GM23338 (cell line): ENCODE results near the gene CCDC187. TPM values are rescaled to one million over a fixed set of nuclear protein-coding genes. Genes with fewer than 3 reads are reported as not detected.
A peak's percentile ranks its signal among the peaks of the same experiment; 100 is the strongest.

Experiments
- ATAC-seq: fragments of 200-7000 bp; cut with Tn5 transposase; 3 replicates; pipeline ENCODE4 v1.9.1; 2020
- DNase-seq: peaks from one replicate; pipeline ENCODE4 v3.0.0-alpha.2; 2015; ENCODE audit warnings: low spot score
- H2AFZ ChIP-seq: fragments of 200-600 bp; sonication (generic); 2 replicates; pipeline ENCODE4 v1.8.0; 2016; ENCODE audit warnings: antibody characterized with exemption, mild to moderate bottlenecking, moderate library complexity
- H3F3A ChIP-seq: fragments of 200-600 bp; sonication (generic); replicated peaks from 2 replicates; pipeline ENCODE4 v1.8.0; 2017; ENCODE audit warnings: antibody characterized with exemption, mixed run types, low read depth
- H3K27ac ChIP-seq: fragments of 200-600 bp; sonication (generic); 2 replicates; pipeline ENCODE4 v1.6.1; 2016; ENCODE audit warnings: low read depth
- H3K27me3 ChIP-seq: fragments of 200-600 bp; sonication (generic); 2 replicates; pipeline ENCODE4 v1.8.0; 2016; ENCODE audit warnings: mild to moderate bottlenecking, mixed run types, moderate library complexity; ENCODE audit not compliant: insufficient read depth
- H3K36me3 ChIP-seq: fragments of 200-600 bp; sonication (generic); 2 replicates; pipeline ENCODE4 v1.8.0; 2016; ENCODE audit warnings: mild to moderate bottlenecking; ENCODE audit not compliant: insufficient read depth
- H3K4me1 ChIP-seq: fragments of 200-600 bp; sonication (generic); 2 replicates; pipeline ENCODE4 v1.8.0; 2016; ENCODE audit warnings: mild to moderate bottlenecking, moderate library complexity; ENCODE audit not compliant: insufficient read depth
- H3K4me2 ChIP-seq: fragments of 200-600 bp; sonication (generic); 2 replicates; pipeline ENCODE4 v1.7.1; 2017; ENCODE audit warnings: mixed run types
- H3K4me3 ChIP-seq: fragments of 200-600 bp; sonication (generic); 2 replicates; pipeline ENCODE4 v1.6.1; 2016; ENCODE audit warnings: mixed run types
- H3K79me2 ChIP-seq: fragments of 200-600 bp; sonication (generic); replicated peaks from 2 replicates; pipeline ENCODE4 v1.8.0; 2017; ENCODE audit warnings: mild to moderate bottlenecking; ENCODE audit not compliant: insufficient read depth
- H3K9me2 ChIP-seq: fragments of 200-600 bp; sonication (generic); 2 replicates; pipeline ENCODE4 v1.8.0; 2017; ENCODE audit not compliant: insufficient read depth
- H4K20me1 ChIP-seq: fragments of 200-600 bp; sonication (generic); replicated peaks from 2 replicates; pipeline ENCODE4 v1.8.0; 2017; ENCODE audit warnings: mild to moderate bottlenecking; ENCODE audit not compliant: insufficient read depth
- H3K27ac Mint-ChIP-seq: 2 replicates; pipeline ENCODE4 v1.8.0; 2020; ENCODE audit warnings: inconsistent platforms, mild to moderate bottlenecking, moderate library complexity, mixed read lengths
- H3K27me3 Mint-ChIP-seq: 3 replicates; pipeline ENCODE4 v1.8.0; 2022; ENCODE audit warnings: low read depth, mild to moderate bottlenecking, moderate library complexity, mixed read lengths, inconsistent platforms; ENCODE audit not compliant: insufficient read depth, poor library complexity
- H3K36me3 Mint-ChIP-seq: 3 replicates; pipeline ENCODE4 v1.8.0; 2021; ENCODE audit warnings: low read depth, mild to moderate bottlenecking, inconsistent platforms, moderate library complexity, mixed read lengths
- H3K4me1 Mint-ChIP-seq: 3 replicates; pipeline ENCODE4 v1.8.0; 2020; ENCODE audit warnings: mild to moderate bottlenecking, inconsistent platforms, mixed read lengths
- H3K4me3 Mint-ChIP-seq: 3 replicates; pipeline ENCODE4 v1.8.0; 2021; ENCODE audit warnings: moderate library complexity, mild to moderate bottlenecking, inconsistent platforms, mixed read lengths
- H3K9me3 Mint-ChIP-seq: 3 replicates; pipeline ENCODE4 v1.8.0; 2020; ENCODE audit warnings: moderate library complexity, mild to moderate bottlenecking, inconsistent platforms, mixed read lengths
- CREB1 ChIP-seq: fragments of 250-450 bp; sonication (Bioruptor Pico); IDR thresholded peaks from 2 replicates; pipeline ENCODE4 v1.5.0; 2020; ENCODE audit warnings: low read depth, mild to moderate bottlenecking, moderate library complexity
- EZH2 ChIP-seq: fragments of 200-600 bp; sonication (generic); IDR thresholded peaks from one replicate; pipeline ENCODE4 v1.8.0; 2017; ENCODE audit warnings: antibody characterized with exemption, mild to moderate bottlenecking, low read depth; ENCODE audit not compliant: unreplicated experiment
- EZH2phosphoT487 ChIP-seq: fragments of 200-600 bp; sonication (generic); IDR thresholded peaks from one replicate; pipeline ENCODE4 v1.8.1; 2018; ENCODE audit warnings: antibody characterized with exemption; ENCODE audit not compliant: unreplicated experiment
- JUNB ChIP-seq: IDR thresholded peaks from one replicate; pipeline ENCODE4 v1.6.1; 2016; ENCODE audit warnings: antibody characterized with exemption; ENCODE audit not compliant: unreplicated experiment
- NANOG ChIP-seq: IDR thresholded peaks from 2 replicates; pipeline ENCODE4 v1.6.1; 2016; ENCODE audit warnings: antibody characterized with exemption, borderline replicate concordance
- POLR2AphosphoS5 ChIP-seq: IDR thresholded peaks from 2 replicates; pipeline ENCODE4 v1.6.1; 2016; ENCODE audit warnings: antibody characterized with exemption, low read depth
- STAT1 ChIP-seq: IDR thresholded peaks from one replicate; pipeline ENCODE4 v1.6.1; 2016; ENCODE audit warnings: antibody characterized with exemption; ENCODE audit not compliant: unreplicated experiment
- ZNF114 ChIP-seq: fragments of 250-450 bp; sonication (Bioruptor Pico); IDR thresholded peaks from 2 replicates; pipeline ENCODE4 v1.5.0; 2020; ENCODE audit warnings: mild to moderate bottlenecking, moderate library complexity
- ZNF331 ChIP-seq: fragments of 250-450 bp; sonication (Bioruptor Pico); IDR thresholded peaks from 2 replicates; pipeline ENCODE4 v1.5.0; 2020; ENCODE audit warnings: low read depth, mild to moderate bottlenecking, moderate library complexity
- polyA plus RNA-seq: library from polyadenylated mRNA; unstranded; fragments of >200 nt; fragmentation: Nextera tagmentation; extraction: Ambion mirVana; gene quantifications from 2 replicates; pipeline ENCODE4 v1.2.1, GENCODE V29; 2016
- total RNA-seq: library from RNA; depleted of rRNA; stranded (reverse); fragments of >200 nt; shearing (Covaris generic); gene quantifications from 2 replicates; pipeline ENCODE4 v1.2.3, GENCODE V29; 2014
- TF ChIP-seq, protein P1 (sequence below): IDR thresholded peaks from 2 replicates; pipeline ENCODE4 v1.6.1; 2016; ENCODE audit warnings: antibody characterized with exemption
- TF ChIP-seq, protein P2 (sequence below): IDR thresholded peaks from one replicate; pipeline ENCODE4 v1.6.1; 2018; ENCODE audit warnings: antibody characterized with exemption; ENCODE audit not compliant: unreplicated experiment
- TF ChIP-seq, protein P3 (sequence below): fragments of 250-450 bp; sonication (Bioruptor Pico); IDR thresholded peaks from 2 replicates; pipeline ENCODE4 v1.5.0; 2020; ENCODE audit warnings: mild to moderate bottlenecking, moderate library complexity
- TF ChIP-seq, protein P4 (sequence below), 2 experiments: fragments of 200-600 bp in 1 of 2; sonication (generic) in 1 of 2; conservative IDR thresholded peaks; 2 replicates each; pipeline versions ENCODE4 v1.5.1 to v1.6.1; 2016 to 2017; ENCODE audit warnings: antibody characterized with exemption in 2 of 2, low read depth in 2 of 2, mild to moderate bottlenecking in 2 of 2, moderate library complexity in 1 of 2

Gene CCDC187
- total and polyA plus RNA-seq, 2 experiments from 2014 or later, result 0.14 TPM; not detected in 1

DNA sequence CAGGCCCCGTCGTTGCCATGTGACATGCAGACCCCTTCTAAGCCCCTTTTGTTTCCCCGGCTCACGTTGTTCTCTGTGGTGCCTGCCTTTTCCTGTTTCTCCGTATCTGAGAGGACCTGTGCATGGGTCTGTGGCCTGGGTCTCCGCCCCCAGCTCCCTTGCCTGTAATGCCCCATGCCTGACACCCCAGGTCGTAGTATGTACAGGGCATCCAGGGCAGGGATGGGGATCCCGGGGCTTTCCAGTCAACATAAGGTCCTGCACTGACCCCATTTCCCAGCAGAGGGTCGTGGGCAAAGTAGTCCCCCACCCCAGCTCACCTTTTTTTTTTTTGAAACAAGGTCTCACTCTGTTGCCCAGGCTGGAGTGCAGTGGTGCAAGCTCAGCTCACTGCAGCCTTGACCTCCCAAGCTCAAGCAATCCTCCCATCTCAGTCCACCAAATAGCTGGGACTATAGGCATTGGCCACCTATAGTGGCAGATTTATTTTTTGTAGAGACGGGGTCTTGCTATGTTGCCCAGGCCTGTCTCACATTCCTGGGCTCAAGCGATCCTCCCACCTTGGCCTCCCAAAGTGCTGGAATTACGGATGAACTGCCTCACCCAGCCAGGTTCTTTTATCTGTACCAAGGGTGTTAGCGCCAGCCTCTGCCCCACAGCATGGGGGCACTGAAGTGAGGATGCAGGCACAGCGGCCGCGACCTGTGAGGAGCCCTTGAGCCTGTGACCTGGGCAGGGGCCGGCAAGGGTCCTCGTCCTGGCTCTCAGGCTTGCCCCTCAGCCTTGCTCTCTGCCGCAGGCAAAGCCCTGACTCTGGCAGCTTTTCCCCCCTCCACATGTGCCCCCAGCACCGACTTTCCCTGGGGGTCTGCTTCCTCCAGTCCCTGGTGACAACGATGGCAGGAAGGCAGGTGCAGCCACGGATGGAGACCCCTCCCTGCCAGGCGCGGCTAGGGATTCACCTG, 39.2 kb downstream of the CCDC187 start:
- Mint-ChIP-seq H3K4me3 (no peak overlapping the region), H3K4me1 (peaks cover 20% of the 10 kb centered on the region), H3K36me3 (no peaks in the 10 kb centered on the region), H3K27ac (peak overlapping the region; percentile 77; the same call in 1 of the 2 replicates), H3K27me3 (peaks cover 4% of the 10 kb centered on the region), H3K9me3 (no peaks in the 10 kb centered on the region)
- TF ChIP-seq JUNB (no peak), EZH2 (no peak), CREB1 (no peak), ZNF331 (CRISPR knock-in tag) (no peak), NANOG (no peak), EZH2phosphoT487 (no peak), POLR2AphosphoS5 (no peak), STAT1 (no peak), ZNF114 (no peak)
- TF ChIP-seq, protein P1, sequence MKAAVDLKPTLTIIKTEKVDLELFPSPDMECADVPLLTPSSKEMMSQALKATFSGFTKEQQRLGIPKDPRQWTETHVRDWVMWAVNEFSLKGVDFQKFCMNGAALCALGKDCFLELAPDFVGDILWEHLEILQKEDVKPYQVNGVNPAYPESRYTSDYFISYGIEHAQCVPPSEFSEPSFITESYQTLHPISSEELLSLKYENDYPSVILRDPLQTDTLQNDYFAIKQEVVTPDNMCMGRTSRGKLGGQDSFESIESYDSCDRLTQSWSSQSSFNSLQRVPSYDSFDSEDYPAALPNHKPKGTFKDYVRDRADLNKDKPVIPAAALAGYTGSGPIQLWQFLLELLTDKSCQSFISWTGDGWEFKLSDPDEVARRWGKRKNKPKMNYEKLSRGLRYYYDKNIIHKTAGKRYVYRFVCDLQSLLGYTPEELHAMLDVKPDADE, result no peak
- TF ChIP-seq, protein P2, sequence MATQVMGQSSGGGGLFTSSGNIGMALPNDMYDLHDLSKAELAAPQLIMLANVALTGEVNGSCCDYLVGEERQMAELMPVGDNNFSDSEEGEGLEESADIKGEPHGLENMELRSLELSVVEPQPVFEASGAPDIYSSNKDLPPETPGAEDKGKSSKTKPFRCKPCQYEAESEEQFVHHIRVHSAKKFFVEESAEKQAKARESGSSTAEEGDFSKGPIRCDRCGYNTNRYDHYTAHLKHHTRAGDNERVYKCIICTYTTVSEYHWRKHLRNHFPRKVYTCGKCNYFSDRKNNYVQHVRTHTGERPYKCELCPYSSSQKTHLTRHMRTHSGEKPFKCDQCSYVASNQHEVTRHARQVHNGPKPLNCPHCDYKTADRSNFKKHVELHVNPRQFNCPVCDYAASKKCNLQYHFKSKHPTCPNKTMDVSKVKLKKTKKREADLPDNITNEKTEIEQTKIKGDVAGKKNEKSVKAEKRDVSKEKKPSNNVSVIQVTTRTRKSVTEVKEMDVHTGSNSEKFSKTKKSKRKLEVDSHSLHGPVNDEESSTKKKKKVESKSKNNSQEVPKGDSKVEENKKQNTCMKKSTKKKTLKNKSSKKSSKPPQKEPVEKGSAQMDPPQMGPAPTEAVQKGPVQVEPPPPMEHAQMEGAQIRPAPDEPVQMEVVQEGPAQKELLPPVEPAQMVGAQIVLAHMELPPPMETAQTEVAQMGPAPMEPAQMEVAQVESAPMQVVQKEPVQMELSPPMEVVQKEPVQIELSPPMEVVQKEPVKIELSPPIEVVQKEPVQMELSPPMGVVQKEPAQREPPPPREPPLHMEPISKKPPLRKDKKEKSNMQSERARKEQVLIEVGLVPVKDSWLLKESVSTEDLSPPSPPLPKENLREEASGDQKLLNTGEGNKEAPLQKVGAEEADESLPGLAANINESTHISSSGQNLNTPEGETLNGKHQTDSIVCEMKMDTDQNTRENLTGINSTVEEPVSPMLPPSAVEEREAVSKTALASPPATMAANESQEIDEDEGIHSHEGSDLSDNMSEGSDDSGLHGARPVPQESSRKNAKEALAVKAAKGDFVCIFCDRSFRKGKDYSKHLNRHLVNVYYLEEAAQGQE, result no peak
- TF ChIP-seq, protein P3, sequence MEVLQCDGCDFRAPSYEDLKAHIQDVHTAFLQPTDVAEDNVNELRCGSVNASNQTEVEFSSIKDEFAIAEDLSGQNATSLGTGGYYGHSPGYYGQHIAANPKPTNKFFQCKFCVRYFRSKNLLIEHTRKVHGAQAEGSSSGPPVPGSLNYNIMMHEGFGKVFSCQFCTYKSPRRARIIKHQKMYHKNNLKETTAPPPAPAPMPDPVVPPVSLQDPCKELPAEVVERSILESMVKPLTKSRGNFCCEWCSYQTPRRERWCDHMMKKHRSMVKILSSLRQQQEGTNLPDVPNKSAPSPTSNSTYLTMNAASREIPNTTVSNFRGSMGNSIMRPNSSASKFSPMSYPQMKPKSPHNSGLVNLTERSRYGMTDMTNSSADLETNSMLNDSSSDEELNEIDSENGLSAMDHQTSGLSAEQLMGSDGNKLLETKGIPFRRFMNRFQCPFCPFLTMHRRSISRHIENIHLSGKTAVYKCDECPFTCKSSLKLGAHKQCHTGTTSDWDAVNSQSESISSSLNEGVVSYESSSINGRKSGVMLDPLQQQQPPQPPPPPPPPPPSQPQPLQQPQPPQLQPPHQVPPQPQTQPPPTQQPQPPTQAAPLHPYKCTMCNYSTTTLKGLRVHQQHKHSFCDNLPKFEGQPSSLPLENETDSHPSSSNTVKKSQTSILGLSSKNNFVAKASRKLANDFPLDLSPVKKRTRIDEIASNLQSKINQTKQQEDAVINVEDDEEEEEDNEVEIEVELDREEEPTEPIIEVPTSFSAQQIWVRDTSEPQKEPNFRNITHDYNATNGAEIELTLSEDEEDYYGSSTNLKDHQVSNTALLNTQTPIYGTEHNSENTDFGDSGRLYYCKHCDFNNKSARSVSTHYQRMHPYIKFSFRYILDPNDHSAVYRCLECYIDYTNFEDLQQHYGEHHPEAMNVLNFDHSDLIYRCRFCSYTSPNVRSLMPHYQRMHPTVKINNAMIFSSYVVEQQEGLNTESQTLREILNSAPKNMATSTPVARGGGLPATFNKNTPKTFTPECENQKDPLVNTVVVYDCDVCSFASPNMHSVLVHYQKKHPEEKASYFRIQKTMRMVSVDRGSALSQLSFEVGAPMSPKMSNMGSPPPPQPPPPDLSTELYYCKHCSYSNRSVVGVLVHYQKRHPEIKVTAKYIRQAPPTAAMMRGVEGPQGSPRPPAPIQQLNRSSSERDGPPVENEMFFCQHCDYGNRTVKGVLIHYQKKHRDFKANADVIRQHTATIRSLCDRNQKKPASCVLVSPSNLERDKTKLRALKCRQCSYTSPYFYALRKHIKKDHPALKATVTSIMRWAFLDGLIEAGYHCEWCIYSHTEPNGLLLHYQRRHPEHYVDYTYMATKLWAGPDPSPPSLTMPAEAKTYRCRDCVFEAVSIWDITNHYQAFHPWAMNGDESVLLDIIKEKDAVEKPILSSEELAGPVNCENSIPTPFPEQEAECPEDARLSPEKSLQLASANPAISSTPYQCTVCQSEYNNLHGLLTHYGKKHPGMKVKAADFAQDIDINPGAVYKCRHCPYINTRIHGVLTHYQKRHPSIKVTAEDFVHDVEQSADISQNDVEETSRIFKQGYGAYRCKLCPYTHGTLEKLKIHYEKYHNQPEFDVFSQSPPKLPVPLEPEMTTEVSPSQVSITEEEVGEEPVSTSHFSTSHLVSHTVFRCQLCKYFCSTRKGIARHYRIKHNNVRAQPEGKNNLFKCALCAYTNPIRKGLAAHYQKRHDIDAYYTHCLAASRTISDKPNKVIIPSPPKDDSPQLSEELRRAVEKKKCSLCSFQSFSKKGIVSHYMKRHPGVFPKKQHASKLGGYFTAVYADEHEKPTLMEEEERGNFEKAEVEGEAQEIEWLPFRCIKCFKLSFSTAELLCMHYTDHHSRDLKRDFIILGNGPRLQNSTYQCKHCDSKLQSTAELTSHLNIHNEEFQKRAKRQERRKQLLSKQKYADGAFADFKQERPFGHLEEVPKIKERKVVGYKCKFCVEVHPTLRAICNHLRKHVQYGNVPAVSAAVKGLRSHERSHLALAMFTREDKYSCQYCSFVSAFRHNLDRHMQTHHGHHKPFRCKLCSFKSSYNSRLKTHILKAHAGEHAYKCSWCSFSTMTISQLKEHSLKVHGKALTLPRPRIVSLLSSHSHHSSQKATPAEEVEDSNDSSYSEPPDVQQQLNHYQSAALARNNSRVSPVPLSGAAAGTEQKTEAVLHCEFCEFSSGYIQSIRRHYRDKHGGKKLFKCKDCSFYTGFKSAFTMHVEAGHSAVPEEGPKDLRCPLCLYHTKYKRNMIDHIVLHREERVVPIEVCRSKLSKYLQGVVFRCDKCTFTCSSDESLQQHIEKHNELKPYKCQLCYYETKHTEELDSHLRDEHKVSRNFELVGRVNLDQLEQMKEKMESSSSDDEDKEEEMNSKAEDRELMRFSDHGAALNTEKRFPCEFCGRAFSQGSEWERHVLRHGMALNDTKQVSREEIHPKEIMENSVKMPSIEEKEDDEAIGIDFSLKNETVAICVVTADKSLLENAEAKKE (CRISPR knock-in tag), result no peak
- TF ChIP-seq, protein P4, sequence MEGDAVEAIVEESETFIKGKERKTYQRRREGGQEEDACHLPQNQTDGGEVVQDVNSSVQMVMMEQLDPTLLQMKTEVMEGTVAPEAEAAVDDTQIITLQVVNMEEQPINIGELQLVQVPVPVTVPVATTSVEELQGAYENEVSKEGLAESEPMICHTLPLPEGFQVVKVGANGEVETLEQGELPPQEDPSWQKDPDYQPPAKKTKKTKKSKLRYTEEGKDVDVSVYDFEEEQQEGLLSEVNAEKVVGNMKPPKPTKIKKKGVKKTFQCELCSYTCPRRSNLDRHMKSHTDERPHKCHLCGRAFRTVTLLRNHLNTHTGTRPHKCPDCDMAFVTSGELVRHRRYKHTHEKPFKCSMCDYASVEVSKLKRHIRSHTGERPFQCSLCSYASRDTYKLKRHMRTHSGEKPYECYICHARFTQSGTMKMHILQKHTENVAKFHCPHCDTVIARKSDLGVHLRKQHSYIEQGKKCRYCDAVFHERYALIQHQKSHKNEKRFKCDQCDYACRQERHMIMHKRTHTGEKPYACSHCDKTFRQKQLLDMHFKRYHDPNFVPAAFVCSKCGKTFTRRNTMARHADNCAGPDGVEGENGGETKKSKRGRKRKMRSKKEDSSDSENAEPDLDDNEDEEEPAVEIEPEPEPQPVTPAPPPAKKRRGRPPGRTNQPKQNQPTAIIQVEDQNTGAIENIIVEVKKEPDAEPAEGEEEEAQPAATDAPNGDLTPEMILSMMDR (conservative IDR thresholded peaks at IDR 0.05; ENCODE audit: low read depth in 2 of 2), result no peak
- no peaks in the 10 kb centered on the region for H3K36me3 ChIP-seq
- no peak overlapping the region for H3K27ac ChIP-seq
- no peak overlapping the region for H3K4me3 ChIP-seq
- DNase-seq, result no peak
- ATAC-seq, result no peak
- H3K4me2 ChIP-seq, result no peak overlapping the region
- H3K9me2 ChIP-seq, result no peaks in the 10 kb centered on the region
- no peaks in the 10 kb centered on the region; the same call in 1 of the 2 replicates for H3F3A ChIP-seq
- H4K20me1 ChIP-seq, result no peaks in the 10 kb centered on the region
- H3K79me2 ChIP-seq, result no peaks in the 10 kb centered on the region
- H3K27me3 ChIP-seq, result no peaks in the 10 kb centered on the region
- no peak overlapping the region for H2AFZ ChIP-seq
- peaks cover 6% of the 10 kb centered on the region; the same call in 1 of the 2 replicates for H3K4me1 ChIP-seq
